Caco-2 (cell line): ENCODE data around the gene GABRB3. TPM values are rescaled to one million over a fixed set of nuclear protein-coding genes. Genes with fewer than 3 reads are reported as not detected.

Source experiments
- BruUV-seq: library from RNA; stranded (reverse); fragments of 400-500 nt; replicated peaks from 2 replicates; lab custom pipeline; 2021; lab: Mats Ljungman, UMichigan
- CTCF ChIA-PET: fragments of 300-600 bp; sonication (Branson Sonifier 250); formaldehyde crosslinking; loops from one replicate; lab custom pipeline; 2022; ENCODE audit warnings: antibody characterized with exemption; lab: Charles Lee
- POLR2A ChIA-PET: fragments of 300-600 bp; sonication (Branson Sonifier 250); formaldehyde crosslinking; loops from one replicate; lab custom pipeline; 2022; ENCODE audit warnings: antibody characterized with exemption; lab: Charles Lee
- DNase-seq, 2 experiments: peaks; one replicate each; pipeline versions ENCODE4 v3.0.0 to v3.0.0-alpha.2; 2020 to 2022
- H3K27me3 ChIP-seq: replicated peaks from 2 replicates; pipeline ENCODE4 v1.6.0; 2011; ENCODE audit warnings: low read length; ENCODE audit not compliant: control insufficient read depth, insufficient read depth
- H3K36me3 ChIP-seq: 2 replicates; pipeline ENCODE4 v1.5.1; 2011; ENCODE audit warnings: low read length; ENCODE audit not compliant: control insufficient read depth, insufficient read depth
- H3K4me1 ChIP-seq: fragments of 250-450 bp; sonication (Bioruptor Pico); 2 replicates; pipeline ENCODE4 v1.5.1; 2020; ENCODE audit warnings: mild to moderate bottlenecking
- H3K4me3 ChIP-seq: 2 replicates; pipeline ENCODE4 v1.5.1; 2011; ENCODE audit warnings: low read depth, mild to moderate bottlenecking, control low read depth, low read length
- H3K9me3 ChIP-seq: fragments of 250-450 bp; sonication (Bioruptor Pico); 2 replicates; pipeline ENCODE4 v1.5.1; 2020; ENCODE audit warnings: mild to moderate bottlenecking, moderate library complexity
- H3K27ac Mint-ChIP-seq: one replicate; pipeline ENCODE4 v1.8.0; 2022; ENCODE audit warnings: mixed read lengths; ENCODE audit not compliant: unreplicated experiment
- H3K27me3 Mint-ChIP-seq: one replicate; pipeline ENCODE4 v1.8.0; 2022; ENCODE audit warnings: mixed read lengths; ENCODE audit not compliant: insufficient read depth, unreplicated experiment
- H3K36me3 Mint-ChIP-seq: one replicate; pipeline ENCODE4 v1.8.0; 2022; ENCODE audit warnings: mild to moderate bottlenecking, mixed read lengths; ENCODE audit not compliant: insufficient read depth, unreplicated experiment
- H3K4me1 Mint-ChIP-seq: one replicate; pipeline ENCODE4 v1.8.0; 2022; ENCODE audit warnings: low read depth, mixed read lengths; ENCODE audit not compliant: unreplicated experiment
- H3K4me3 Mint-ChIP-seq: one replicate; pipeline ENCODE4 v1.8.0; 2022; ENCODE audit warnings: mild to moderate bottlenecking, moderate library complexity, mixed read lengths; ENCODE audit not compliant: unreplicated experiment
- H3K9me3 Mint-ChIP-seq: one replicate; pipeline ENCODE4 v1.8.0; 2022; ENCODE audit warnings: mixed read lengths; ENCODE audit not compliant: unreplicated experiment
- intact Hi-C: fragments of 100-400 bp; cut with micrococcal nuclease; formaldehyde crosslinking; loops from one replicate; pipeline ENCODE4 v1.10.0; 2022; ENCODE audit not compliant: unreplicated experiment
- total RNA-seq: library from RNA; stranded (reverse); gene quantifications from 2 replicates; pipeline ENCODE4 v1.2.3, GENCODE V29; 2022
- TF ChIP-seq, protein P1 (sequence below), 2 experiments: fragments of 200-600 bp in 1 of 2; IDR thresholded peaks; 1 replicate in 1 of 2; 2 replicates in 1 of 2; pipeline versions ENCODE4 v1.5.1 to v1.8.0; 2011 to 2022; ENCODE audit warnings: antibody characterized with exemption in 1 of 2, control low read depth in 1 of 2, inconsistent platforms in 1 of 2, low read depth in 1 of 2, low read length in 1 of 2, mild to moderate bottlenecking in 1 of 2, moderate library complexity in 1 of 2; ENCODE audit not compliant: insufficient read depth in 1 of 2, severe bottlenecking in 1 of 2, unreplicated experiment in 1 of 2

GABRB3 gene
- total RNA-seq, 1 experiment from 2014 or later, result not detected

DNA sequence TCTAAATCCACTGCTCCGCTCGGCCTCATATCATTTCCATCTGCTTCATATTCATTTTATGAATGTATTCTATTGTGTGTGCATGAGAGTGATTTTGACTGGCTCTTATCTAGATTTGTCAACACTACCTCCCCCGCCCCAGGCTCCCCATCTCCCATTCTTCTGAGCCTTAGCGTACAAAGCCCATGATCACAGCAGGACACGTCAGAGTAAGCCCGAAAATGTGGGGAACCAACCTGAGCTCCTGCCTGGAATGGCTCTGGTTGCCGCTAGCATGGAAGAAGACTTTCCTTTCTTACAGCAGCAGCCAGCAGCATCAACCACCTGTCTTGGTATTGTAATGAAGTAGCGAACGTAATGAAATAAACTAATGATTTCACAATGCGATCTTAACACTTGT, 61.4 kb downstream of the GABRB3 start:
- H3K9me3 ChIP-seq, result no peaks in the 10 kb centered on the region; the same call in 1 of the 2 replicates
- TF ChIP-seq, protein P1, sequence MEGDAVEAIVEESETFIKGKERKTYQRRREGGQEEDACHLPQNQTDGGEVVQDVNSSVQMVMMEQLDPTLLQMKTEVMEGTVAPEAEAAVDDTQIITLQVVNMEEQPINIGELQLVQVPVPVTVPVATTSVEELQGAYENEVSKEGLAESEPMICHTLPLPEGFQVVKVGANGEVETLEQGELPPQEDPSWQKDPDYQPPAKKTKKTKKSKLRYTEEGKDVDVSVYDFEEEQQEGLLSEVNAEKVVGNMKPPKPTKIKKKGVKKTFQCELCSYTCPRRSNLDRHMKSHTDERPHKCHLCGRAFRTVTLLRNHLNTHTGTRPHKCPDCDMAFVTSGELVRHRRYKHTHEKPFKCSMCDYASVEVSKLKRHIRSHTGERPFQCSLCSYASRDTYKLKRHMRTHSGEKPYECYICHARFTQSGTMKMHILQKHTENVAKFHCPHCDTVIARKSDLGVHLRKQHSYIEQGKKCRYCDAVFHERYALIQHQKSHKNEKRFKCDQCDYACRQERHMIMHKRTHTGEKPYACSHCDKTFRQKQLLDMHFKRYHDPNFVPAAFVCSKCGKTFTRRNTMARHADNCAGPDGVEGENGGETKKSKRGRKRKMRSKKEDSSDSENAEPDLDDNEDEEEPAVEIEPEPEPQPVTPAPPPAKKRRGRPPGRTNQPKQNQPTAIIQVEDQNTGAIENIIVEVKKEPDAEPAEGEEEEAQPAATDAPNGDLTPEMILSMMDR (IDR thresholded peaks at IDR 0.05; ENCODE audit: insufficient read depth in 1 of 2, low read depth in 1 of 2, low read length in 1 of 2, severe bottlenecking in 1 of 2, unreplicated experiment in 1 of 2), result no peak
- DNase-seq, result no peak
- Mint-ChIP-seq H3K4me1 (no peaks in the 10 kb centered on the region), H3K27ac (no peak overlapping the region), H3K9me3 (peaks cover 16% of the 10 kb centered on the region), H3K4me3 (no peak overlapping the region), H3K27me3 (peaks cover 14% of the 10 kb centered on the region), H3K36me3 (no peaks in the 10 kb centered on the region)
- no peaks in the 10 kb centered on the region for H3K4me1 ChIP-seq
- no TSS peak for BruUV-seq
- ChIA-PET POLR2A (no interaction called here), CTCF (no interaction called here)
- H3K27me3 ChIP-seq, result no peaks in the 10 kb centered on the region
- no peaks in the 10 kb centered on the region for H3K36me3 ChIP-seq
- intact Hi-C loops, result no loop called here
- H3K4me3 ChIP-seq, result no peak overlapping the region

DNA sequence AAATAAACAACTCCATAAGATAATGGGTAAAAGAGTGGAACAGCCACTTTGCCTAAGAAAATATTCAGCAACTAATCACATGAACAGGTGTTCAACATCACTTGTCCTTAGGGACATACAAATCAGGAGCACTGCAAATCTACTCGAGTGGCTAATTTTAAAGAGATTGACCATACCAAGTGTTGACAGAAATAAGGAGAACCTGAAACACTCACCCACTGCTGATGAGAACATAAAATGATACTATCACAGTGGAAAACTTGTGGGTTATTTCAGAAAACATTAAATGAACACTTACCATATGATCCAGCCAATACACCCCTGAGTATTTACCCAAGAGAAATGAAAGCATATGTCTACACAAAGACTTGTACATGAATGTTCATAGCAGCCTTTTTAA, 70.5 kb downstream of the GABRB3 start:
- ChIA-PET CTCF (no interaction called here), POLR2A (no interaction called here)
- Mint-ChIP-seq H3K36me3 (no peaks in the 10 kb centered on the region), H3K4me1 (no peaks in the 10 kb centered on the region), H3K4me3 (no peak overlapping the region), H3K27me3 (no peaks in the 10 kb centered on the region), H3K9me3 (peaks cover 15% of the 10 kb centered on the region), H3K27ac (no peak overlapping the region)
- Histone ChIP-seq H3K36me3 (no peaks in the 10 kb centered on the region), H3K27me3 (no peaks in the 10 kb centered on the region), H3K4me1 (no peaks in the 10 kb centered on the region), H3K4me3 (no peak overlapping the region), H3K9me3 (no peaks in the 10 kb centered on the region)
- no TSS peak for BruUV-seq
- intact Hi-C loops, result no loop called here
- TF ChIP-seq, protein P1 (IDR thresholded peaks at IDR 0.05; ENCODE audit: insufficient read depth in 1 of 2, low read depth in 1 of 2, low read length in 1 of 2, severe bottlenecking in 1 of 2, unreplicated experiment in 1 of 2), result no peak
- no peak for DNase-seq

DNA sequence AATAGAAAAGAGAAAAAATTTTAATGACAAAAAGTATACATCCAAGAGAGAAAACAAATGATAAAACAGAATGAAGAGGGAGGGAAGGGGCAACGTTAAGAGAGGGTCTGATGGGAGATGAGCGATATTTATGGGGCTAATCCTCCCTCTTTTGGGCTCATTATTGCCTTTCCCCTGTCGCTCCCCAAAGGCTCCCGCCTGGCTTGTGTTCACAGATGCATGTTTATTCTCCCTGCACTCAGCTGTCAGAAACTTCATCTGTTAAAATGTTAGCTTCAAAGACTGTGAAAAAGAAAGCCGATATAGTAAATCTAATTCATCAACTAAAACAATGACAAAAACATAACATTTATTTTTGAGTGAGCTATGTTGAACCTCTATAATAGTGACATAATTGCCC, 74.3 kb downstream of the GABRB3 start:
- ChIA-PET POLR2A (no interaction called here), CTCF (no interaction called here)
- H3K36me3 Mint-ChIP-seq, result no peaks in the 10 kb centered on the region
- no peak overlapping the region for H3K27ac Mint-ChIP-seq
- peaks cover 11% of the 10 kb centered on the region for H3K9me3 Mint-ChIP-seq
- intact Hi-C loops, result no loop called here
- Histone ChIP-seq H3K4me3 (no peak overlapping the region), H3K36me3 (no peaks in the 10 kb centered on the region), H3K9me3 (no peaks in the 10 kb centered on the region), H3K27me3 (no peaks in the 10 kb centered on the region), H3K4me1 (no peaks in the 10 kb centered on the region)
- no TSS peak for BruUV-seq
- H3K27me3 Mint-ChIP-seq, result no peaks in the 10 kb centered on the region
- TF ChIP-seq, protein P1 (IDR thresholded peaks at IDR 0.05; ENCODE audit: insufficient read depth in 1 of 2, low read depth in 1 of 2, low read length in 1 of 2, severe bottlenecking in 1 of 2, unreplicated experiment in 1 of 2), result no peak
- no peaks in the 10 kb centered on the region for H3K4me1 Mint-ChIP-seq
- H3K4me3 Mint-ChIP-seq, result no peak overlapping the region
- DNase-seq, result no peak
